CD4-positive, alpha-beta memory T cell (primary cell): ENCODE data around the gene IRGQ. TPM values are rescaled to one million over a fixed set of nuclear protein-coding genes. Genes with fewer than 3 reads are reported as not detected.

Experiments
- CTCF ChIA-PET: fragments of 350-600 bp; sonication (Branson Sonifier 250); formaldehyde crosslinking; loops from one replicate; lab custom pipeline; 2021; ENCODE audit warnings: inconsistent platforms; ENCODE audit not compliant: partially characterized antibody; lab: Charles Lee
- POLR2A ChIA-PET: fragments of 350-600 bp; sonication (Branson Sonifier 250); formaldehyde crosslinking; loops from one replicate; lab custom pipeline; 2021; ENCODE audit not compliant: partially characterized antibody; lab: Charles Lee
- DNase-seq, 5 donors: peaks; one replicate each; pipeline versions ENCODE4 v3.0.0 to v3.0.0-alpha.2; 2020 to 2022; ENCODE audit warnings: mixed read lengths in 1 of 5
- H3K27ac ChIP-seq: one replicate; pipeline ENCODE4 v1.7.0; 2013; ENCODE audit warnings: low read depth, low read length
- H3K27me3 ChIP-seq: 2 replicates; pipeline ENCODE4 v1.7.0; 2013; ENCODE audit warnings: mild to moderate bottlenecking, low read length, moderate library complexity; ENCODE audit not compliant: insufficient read depth
- H3K36me3 ChIP-seq: 2 replicates; pipeline ENCODE4 v1.7.0; 2013; ENCODE audit warnings: mild to moderate bottlenecking, low read length, moderate library complexity; ENCODE audit not compliant: insufficient read depth
- H3K4me1 ChIP-seq: 2 replicates; pipeline ENCODE4 v1.7.0; 2013; ENCODE audit warnings: mild to moderate bottlenecking, low read length, moderate library complexity; ENCODE audit not compliant: insufficient read depth
- H3K4me3 ChIP-seq, 2 donors: one replicate each; pipeline ENCODE4 v1.7.0; 2013; ENCODE audit warnings: low read length in 2 of 2, mild to moderate bottlenecking in 1 of 2
- H3K9me3 ChIP-seq, 2 donors: one replicate each; pipeline ENCODE4 v1.7.0; 2013; ENCODE audit warnings: low read length in 2 of 2, control low read depth in 1 of 2; ENCODE audit not compliant: control insufficient read depth in 1 of 2
- H3K27ac Mint-ChIP-seq, 7 donors: one replicate each; pipeline ENCODE4 v1.8.0; 2020 to 2021; ENCODE audit warnings: mixed read lengths in 7 of 7, mild to moderate bottlenecking in 6 of 7, inconsistent platforms in 3 of 7, moderate library complexity in 3 of 7
- H3K27me3 Mint-ChIP-seq, 2 donors: one replicate each; pipeline ENCODE4 v1.8.0; 2020 to 2021; ENCODE audit warnings: mixed read lengths in 2 of 2
- H3K36me3 Mint-ChIP-seq, 2 donors: one replicate each; pipeline ENCODE4 v1.8.0; 2020 to 2021; ENCODE audit warnings: mixed read lengths in 2 of 2, inconsistent platforms in 1 of 2, mild to moderate bottlenecking in 1 of 2
- H3K4me1 Mint-ChIP-seq, 4 donors: one replicate each; pipeline ENCODE4 v1.8.0; 2020 to 2021; ENCODE audit warnings: mixed read lengths in 4 of 4, mild to moderate bottlenecking in 1 of 4
- H3K4me3 Mint-ChIP-seq, 8 donors: one replicate each; pipeline ENCODE4 v1.8.0; 2020 to 2021; ENCODE audit warnings: mixed read lengths in 8 of 8, mild to moderate bottlenecking in 7 of 8, moderate library complexity in 6 of 8, inconsistent platforms in 3 of 8
- H3K9me3 Mint-ChIP-seq, 8 donors: one replicate each; pipeline ENCODE4 v1.8.0; 2020 to 2021; ENCODE audit warnings: mixed read lengths in 8 of 8, mild to moderate bottlenecking in 5 of 8, inconsistent platforms in 3 of 8, moderate library complexity in 1 of 8
- intact Hi-C: fragments of 100-400 bp; cut with micrococcal nuclease; formaldehyde crosslinking; loops from one replicate; pipeline ENCODE4 v1.15.1; 2023
- polyA plus RNA-seq, 2 donors: library from polyadenylated mRNA; unstranded; fragments of 300-500 nt; fragmentation: Illumina TruSeq; gene quantifications; one replicate each; pipeline ENCODE4 v1.2.3, GENCODE V29; 2021
- total RNA-seq, 2 experiments: library from RNA; stranded (reverse); gene quantifications; one replicate each; pipeline ENCODE4 v1.2.3, GENCODE V29; 2021

Gene IRGQ
- total and polyA plus RNA-seq, 4 experiments from 2014 or later, result 0.37 to 17.9 (median 9.4) TPM

GRCh38 chr19:43563816-43564457 lies 32.0 kb downstream of the IRGQ start:
- ChIA-PET POLR2A (interaction anchor here (1.0 to 6.1 kb wide), 6 partner anchors 9 to 59 kb away, joined by 3 to 41 read pairs (median 4); partner anchors contain the start of genes ETHE1, IRGQ, PINLYP and XRCC1), CTCF (interaction anchor here (2.8 to 7.0 kb wide), 2 partner anchors 9 to 31 kb away, joined by 19 to 59 read pairs; partner anchors contain the start of genes IRGQ and ZNF576)
- peaks cover 0 to 2% (median 0%) of the 10 kb centered on the region in 8 donors for H3K9me3 Mint-ChIP-seq
- H3K4me1 Mint-ChIP-seq, result peaks cover 36 to 65% (median 43%) of the 10 kb centered on the region in 4 donors
- peaks cover 3% of the 10 kb centered on the region for H3K36me3 ChIP-seq
- H3K9me3 ChIP-seq, result no peaks in the 10 kb centered on the region
- peak overlapping the region; percentile 92 to 98 (median 96) for H3K27ac Mint-ChIP-seq
- H3K4me3 ChIP-seq, result no peak overlapping the region
- no peaks in the 10 kb centered on the region for H3K27me3 Mint-ChIP-seq
- peak overlapping the region; percentile 72 for H3K27ac ChIP-seq
- H3K4me1 ChIP-seq, result peaks cover 45% of the 10 kb centered on the region
- intact Hi-C loops, result loop anchor here (1.0 to 10.0 kb wide), 3 partner anchors 9 to 221 kb away; partner anchors contain the start of genes KCNN4 and ZNF575
- no peaks in the 10 kb centered on the region for H3K27me3 ChIP-seq
- peaks cover 14 to 19% of the 10 kb centered on the region in 2 donors for H3K36me3 Mint-ChIP-seq
- H3K4me3 Mint-ChIP-seq, result peak overlapping the region in 7 of 8 donors; percentile 3 to 83 (median 51)
- no peak for DNase-seq

- Mint-ChIP-seq H3K27me3 (no peaks in the 10 kb centered on the region), H3K9me3 (peaks cover 0 to 2% (median 0%) of the 10 kb centered on the region in 8 donors), H3K27ac (peak overlapping the region; percentile 92 to 98 (median 96)), H3K36me3 (peaks cover 14 to 22% of the 10 kb centered on the region in 2 donors), H3K4me3 (peak overlapping the region; percentile 63 to 86 (median 74)), H3K4me1 (peaks cover 36 to 65% (median 43%) of the 10 kb centered on the region in 4 donors)
- Histone ChIP-seq H3K27me3 (no peaks in the 10 kb centered on the region), H3K36me3 (peaks cover 3% of the 10 kb centered on the region), H3K4me1 (peaks cover 45% of the 10 kb centered on the region), H3K4me3 (peak overlapping the region in 1 of 2 donors; percentile 32), H3K9me3 (no peaks in the 10 kb centered on the region), H3K27ac (peak overlapping the region; percentile 72)
- intact Hi-C loops, result loop anchor here (1.0 to 10.0 kb wide), 5 partner anchors 7 to 222 kb away; partner anchors contain the start of genes IRGQ, KCNN4, PINLYP and XRCC1
- ChIA-PET POLR2A (interaction anchor here (0.6 to 6.1 kb wide), 8 partner anchors 12 to 99 kb away, joined by 3 to 41 read pairs (median 3); partner anchors contain the start of genes ETHE1, IRGQ, PINLYP and XRCC1), CTCF (interaction anchor here (1.6 to 7.0 kb wide), 3 partner anchors 8 to 58 kb away, joined by 3 to 59 read pairs (median 19); partner anchors contain the start of genes IRGQ and ZNF576)
- DNase-seq, result peak; percentile 82 to 93 (median 86)
Measured at GRCh38 chr19:43562698-43563241, 33.2 kb downstream of the IRGQ start.

- H3K9me3 ChIP-seq, result no peaks in the 10 kb centered on the region
- Mint-ChIP-seq H3K36me3 (peaks cover 14 to 26% of the 10 kb centered on the region in 2 donors), H3K4me1 (peaks cover 36 to 65% (median 43%) of the 10 kb centered on the region in 4 donors), H3K9me3 (peaks cover 0 to 2% (median 0%) of the 10 kb centered on the region in 8 donors), H3K27me3 (no peaks in the 10 kb centered on the region), H3K4me3 (peak overlapping the region; percentile 63 to 86 (median 74)), H3K27ac (peak overlapping the region; percentile 92 to 98 (median 96))
- H3K27ac ChIP-seq, result peak overlapping the region; percentile 72
- ChIA-PET CTCF (interaction anchor here (1.6 to 7.0 kb wide), 2 partner anchors 32 to 59 kb away, joined by 3 to 59 read pairs; partner anchors contain the start of genes IRGQ and ZNF576), POLR2A (interaction anchor here (0.6 to 6.1 kb wide), 6 partner anchors 12 to 98 kb away, joined by 3 to 41 read pairs (median 6); partner anchors contain the start of genes IRGQ, PINLYP, XRCC1 and ZNF575)
- peaks cover 45% of the 10 kb centered on the region for H3K4me1 ChIP-seq
- no peaks in the 10 kb centered on the region for H3K27me3 ChIP-seq
- peaks cover 3% of the 10 kb centered on the region for H3K36me3 ChIP-seq
- DNase-seq, result no peak
- intact Hi-C loops, result loop anchor here (1.0 to 10.0 kb wide), 4 partner anchors 13 to 223 kb away; partner anchors contain the start of genes IRGQ, KCNN4, PINLYP and XRCC1
- H3K4me3 ChIP-seq, result peak overlapping the region in 1 of 2 donors; percentile 32
Measured at GRCh38 chr19:43562226-43562697, 33.7 kb downstream of the IRGQ start.

GRCh38 chr19:43561139-43561970 lies 34.6 kb downstream of the IRGQ start:
- H3K4me1 ChIP-seq, result peaks cover 45% of the 10 kb centered on the region
- H3K4me1 Mint-ChIP-seq, result peaks cover 34 to 59% (median 39%) of the 10 kb centered on the region in 4 donors
- peaks cover 14 to 25% of the 10 kb centered on the region in 2 donors for H3K36me3 Mint-ChIP-seq
- CTCF ChIA-PET, result interaction anchor here (1.6 to 7.0 kb wide), 2 partner anchors 33 to 59 kb away, joined by 3 to 59 read pairs; partner anchors contain the start of genes IRGQ and ZNF576
- H3K27ac Mint-ChIP-seq, result peak overlapping the region; percentile 92 to 98 (median 96)
- H3K27me3 Mint-ChIP-seq, result no peaks in the 10 kb centered on the region
- peaks cover 0 to 2% (median 0%) of the 10 kb centered on the region in 8 donors for H3K9me3 Mint-ChIP-seq
- intact Hi-C loops, result loop anchor here (10.0 kb wide), 1 partner anchor 223 kb away; the partner anchor contains the start of gene KCNN4
- H3K9me3 ChIP-seq, result no peaks in the 10 kb centered on the region
- POLR2A ChIA-PET, result interaction anchor here (1.5 to 6.1 kb wide), 4 partner anchors 13 to 34 kb away, joined by 4 to 41 read pairs (median 16); partner anchors contain the start of genes IRGQ, PINLYP, XRCC1 and ZNF575
- peak overlapping the region; percentile 72 for H3K27ac ChIP-seq
- H3K36me3 ChIP-seq, result peaks cover 4% of the 10 kb centered on the region
- no peaks in the 10 kb centered on the region for H3K27me3 ChIP-seq
- H3K4me3 ChIP-seq, result no peak overlapping the region
- H3K4me3 Mint-ChIP-seq, result peak overlapping the region in 7 of 8 donors; percentile 26 to 86 (median 69)
- no peak for DNase-seq

- H3K4me3 ChIP-seq, result no peak overlapping the region
- H3K9me3 Mint-ChIP-seq, result peaks cover 0 to 2% (median 0%) of the 10 kb centered on the region in 8 donors
- ChIA-PET POLR2A (interaction anchor here (0.7 to 6.1 kb wide), 3 partner anchors 28 to 775 kb away, joined by 4 to 41 read pairs (median 4); partner anchors contain the start of genes IRGQ, ZNF575 and ZNF576), CTCF (interaction anchor here (7.0 kb wide), 1 partner anchor 34 kb away, joined by 59 read pairs; the partner anchor contains the start of genes IRGQ and ZNF576)
- H3K27me3 ChIP-seq, result no peaks in the 10 kb centered on the region
- peaks cover 45% of the 10 kb centered on the region for H3K4me1 ChIP-seq
- peak overlapping the region; percentile 82 to 98 (median 93) for H3K27ac Mint-ChIP-seq
- no peak for DNase-seq
- no peak overlapping the region for H3K27ac ChIP-seq
- H3K36me3 Mint-ChIP-seq, result peaks cover 14 to 25% of the 10 kb centered on the region in 2 donors
- peak overlapping the region in 4 of 8 donors; percentile 10 to 58 (median 23) for H3K4me3 Mint-ChIP-seq
- H3K27me3 Mint-ChIP-seq, result no peaks in the 10 kb centered on the region
- peaks cover 9% of the 10 kb centered on the region for H3K36me3 ChIP-seq
- intact Hi-C loops, result loop anchor here (10.0 kb wide), 1 partner anchor 224 kb away; the partner anchor contains the start of gene KCNN4
- no peaks in the 10 kb centered on the region for H3K9me3 ChIP-seq
- peaks cover 34 to 59% (median 40%) of the 10 kb centered on the region in 4 donors for H3K4me1 Mint-ChIP-seq
Measured at GRCh38 chr19:43560687-43561086, 35.2 kb downstream of the IRGQ start.
